Activated CD4-positive, CD25-positive, alpha-beta regulatory T cell treated with anti-CD3 and anti-CD28 coated beads, Interleukin-2, amount 50 U/mL, for 24 hours (primary cell): ENCODE data around the gene PPP1R16B.
"Not testable (repeated sequence)": the region's sequence is repeated elsewhere in the genome, so short reads cannot be mapped to it uniquely, and the experiment has no call there.

ENCODE experiments used
- ATAC-seq, 2 donors: fragments of 150-1000 bp; cut with Tn5 transposase; one replicate each; pipeline ENCODE4 v1.10.0; 2021; ENCODE audit warnings: mild to moderate bottlenecking in 1 of 2, moderate library complexity in 1 of 2

Gene PPP1R16B

DNA sequence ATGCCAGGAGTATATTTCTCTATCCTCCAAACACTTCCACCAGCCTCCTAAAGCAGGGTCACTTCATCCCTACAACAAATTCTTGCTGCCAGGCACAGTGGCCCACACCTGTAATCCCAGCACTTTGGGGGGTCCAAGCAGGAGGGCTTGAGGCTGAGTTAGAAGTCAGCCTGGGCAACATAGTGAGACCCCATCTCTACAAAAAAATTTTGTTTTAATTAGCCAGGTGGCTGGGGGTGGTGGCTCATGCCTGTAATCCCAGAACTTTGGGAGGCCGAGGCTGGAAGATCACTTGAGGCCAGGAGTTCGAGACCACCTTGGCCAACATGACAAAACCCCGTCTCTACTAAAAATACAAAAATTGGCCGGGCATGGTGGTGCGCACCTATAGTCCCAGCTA lies 11.4 kb upstream of the PPP1R16B start:
- ATAC-seq = not testable (repeated sequence)

DNA sequence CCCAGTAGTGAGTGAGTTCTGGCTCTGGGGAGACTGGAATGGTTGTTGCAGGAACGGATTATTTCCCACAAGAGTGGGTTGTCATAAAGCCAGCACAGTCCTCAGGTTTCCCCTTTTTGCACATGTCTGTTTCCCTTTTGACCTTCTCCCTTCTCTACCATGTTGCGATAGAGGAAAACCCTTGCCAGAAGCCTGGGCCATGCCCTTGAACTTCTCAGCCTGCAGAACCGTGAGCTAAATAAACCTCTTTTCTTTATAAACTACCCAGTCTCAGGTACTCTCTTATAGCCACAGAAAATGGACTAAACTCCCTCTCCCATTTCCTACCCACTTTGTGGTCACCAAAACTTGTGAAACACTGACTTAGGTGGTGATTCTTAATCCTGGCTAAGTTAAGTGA lies 7.2 kb upstream of the PPP1R16B start:
- ATAC-seq = no peak

DNA sequence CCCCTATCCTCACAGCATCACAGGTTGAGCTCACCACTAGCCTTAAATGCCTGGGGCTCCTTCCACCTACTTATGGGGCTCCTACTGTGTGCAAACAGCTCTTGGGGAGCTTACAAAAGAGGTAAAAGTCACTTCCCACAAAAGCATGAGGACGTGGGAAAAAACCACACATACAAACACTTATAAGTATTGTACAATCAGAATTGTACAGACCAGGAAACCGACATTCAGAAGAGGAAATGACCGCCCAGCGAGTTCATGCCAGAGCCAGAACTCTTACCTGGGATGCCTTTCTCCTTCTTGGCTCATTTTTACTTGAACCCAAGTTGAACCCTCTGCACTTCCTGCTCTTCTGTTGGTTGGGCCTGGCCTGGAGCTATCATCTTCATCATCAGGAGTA lies 6.3 kb upstream of the PPP1R16B start:
- ATAC-seq = no peak

DNA sequence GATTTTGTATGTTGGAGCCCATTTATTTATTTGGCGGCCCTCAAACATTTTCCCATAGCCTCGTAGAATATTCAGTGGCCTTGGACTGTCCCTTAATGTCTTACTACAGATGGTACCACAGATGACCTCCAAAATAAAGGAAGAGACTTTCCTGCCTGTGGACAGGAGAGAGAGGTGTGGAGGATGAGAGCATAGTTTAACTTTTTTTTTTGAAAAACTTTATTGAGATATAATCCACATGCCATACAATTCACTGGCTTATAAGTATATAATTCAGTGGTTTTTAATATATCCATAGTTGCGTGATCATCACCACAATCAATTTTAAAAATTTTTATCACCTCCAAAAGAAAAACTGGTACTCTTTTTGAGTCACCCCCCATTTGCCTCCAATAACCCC lies 4.6 kb upstream of the PPP1R16B start:
- no peak for ATAC-seq

DNA sequence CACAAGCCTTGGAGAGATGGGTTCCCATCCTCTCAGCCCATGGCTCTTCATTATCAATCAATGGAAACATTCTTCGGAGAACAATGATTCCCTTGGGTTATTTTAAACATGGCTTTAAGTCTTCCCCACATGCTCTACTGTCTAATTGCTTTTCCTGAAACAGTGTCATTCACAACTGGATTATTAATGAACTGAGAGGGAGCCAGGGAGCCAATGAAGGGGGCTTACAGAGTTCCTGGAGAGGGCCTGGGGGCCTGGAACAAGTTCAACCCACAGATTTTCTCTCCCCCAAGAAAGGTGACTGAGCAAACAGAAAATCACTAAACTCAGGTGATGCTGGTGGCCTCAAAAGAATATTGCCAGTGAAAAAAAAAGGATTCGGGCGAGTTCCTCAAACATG lies 1.3 kb upstream of the PPP1R16B start:
- ATAC-seq = no peak

DNA sequence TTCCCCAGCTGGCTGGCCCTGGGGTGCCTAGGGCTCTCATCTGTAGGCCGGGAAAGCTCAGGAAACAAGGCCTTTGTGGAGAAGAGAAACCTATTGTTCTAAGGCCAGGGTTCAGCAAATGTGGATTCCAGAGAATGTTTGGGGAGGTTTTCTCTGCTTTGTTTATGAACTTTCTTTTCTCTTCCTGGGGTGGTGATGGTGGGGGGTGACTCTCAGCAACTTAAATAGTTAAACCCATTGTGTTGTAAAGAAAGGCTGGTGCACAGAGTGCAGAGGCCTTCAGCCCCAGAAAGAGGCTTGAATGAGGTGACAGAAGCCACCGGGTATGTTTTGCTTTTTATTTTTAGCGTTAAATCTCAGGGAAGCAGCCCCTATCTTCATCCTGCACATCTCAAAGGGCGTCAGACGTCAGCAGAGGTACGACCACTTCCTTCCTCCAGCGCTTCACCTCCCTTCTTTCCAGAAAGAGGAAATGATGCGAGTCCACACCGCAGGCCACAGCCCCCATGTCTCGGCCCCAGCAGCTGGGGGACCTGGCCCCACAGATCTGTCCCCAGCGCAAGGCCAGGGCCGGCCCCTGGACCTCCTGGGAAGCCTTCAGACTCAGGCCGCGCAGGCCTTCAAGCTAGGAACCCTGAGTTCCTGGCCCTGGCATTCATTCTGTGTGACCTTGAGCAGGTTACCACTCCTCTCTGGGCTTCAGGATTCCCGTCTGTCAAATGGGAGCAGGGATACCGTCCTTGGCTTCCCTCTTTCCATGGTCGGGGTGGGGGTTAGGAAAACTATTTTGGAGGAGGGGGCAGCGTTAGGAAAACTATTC lies 605 bp upstream of the PPP1R16B start:
- ATAC-seq = peak; percentile 51

DNA sequence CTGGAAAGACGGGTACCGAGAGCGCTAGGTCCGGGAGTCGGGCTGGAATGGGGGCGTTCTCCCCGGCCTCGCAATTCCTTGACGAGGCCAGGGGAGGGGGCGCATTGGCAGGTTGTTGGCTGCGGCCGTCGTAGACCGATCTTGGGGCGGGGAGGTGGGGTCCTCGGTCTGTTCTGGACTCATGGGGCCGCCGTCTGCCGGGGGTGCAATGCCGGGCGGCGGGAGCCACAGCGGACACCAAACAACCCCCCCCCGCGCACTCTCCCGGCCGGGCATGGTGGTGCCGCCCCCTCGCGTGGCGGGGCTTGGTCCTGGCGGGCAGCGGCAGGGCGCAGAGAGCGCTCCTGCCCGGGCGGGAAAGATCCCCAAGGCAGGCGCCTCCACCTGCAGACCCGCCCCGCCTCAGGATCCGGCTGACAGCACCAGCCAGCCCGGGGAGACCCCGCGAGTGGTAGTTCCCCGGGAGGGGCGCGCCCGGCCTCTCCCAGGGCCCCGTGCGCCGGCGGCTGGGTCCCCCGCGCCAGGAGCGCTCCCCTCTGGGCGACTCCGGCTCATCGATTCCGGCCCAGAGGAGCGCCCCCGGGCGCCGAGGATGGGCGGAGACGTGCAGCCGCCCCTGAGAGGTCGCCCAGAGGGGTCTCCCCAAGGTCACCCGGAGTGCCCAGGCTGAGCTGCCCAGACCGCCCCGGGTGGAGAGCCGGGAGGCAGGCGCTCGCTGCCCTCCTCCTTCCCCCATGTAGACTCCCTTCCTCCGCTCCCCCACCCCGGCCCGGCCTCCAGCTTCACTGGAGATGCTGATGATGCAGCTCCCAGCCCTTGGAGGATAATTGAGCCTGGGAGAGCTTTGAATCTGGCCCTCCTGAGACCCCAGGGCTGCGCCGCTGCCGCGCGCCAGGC lies 709 bp downstream of the PPP1R16B start:
- ATAC-seq = peak; percentile 17 to 26

DNA sequence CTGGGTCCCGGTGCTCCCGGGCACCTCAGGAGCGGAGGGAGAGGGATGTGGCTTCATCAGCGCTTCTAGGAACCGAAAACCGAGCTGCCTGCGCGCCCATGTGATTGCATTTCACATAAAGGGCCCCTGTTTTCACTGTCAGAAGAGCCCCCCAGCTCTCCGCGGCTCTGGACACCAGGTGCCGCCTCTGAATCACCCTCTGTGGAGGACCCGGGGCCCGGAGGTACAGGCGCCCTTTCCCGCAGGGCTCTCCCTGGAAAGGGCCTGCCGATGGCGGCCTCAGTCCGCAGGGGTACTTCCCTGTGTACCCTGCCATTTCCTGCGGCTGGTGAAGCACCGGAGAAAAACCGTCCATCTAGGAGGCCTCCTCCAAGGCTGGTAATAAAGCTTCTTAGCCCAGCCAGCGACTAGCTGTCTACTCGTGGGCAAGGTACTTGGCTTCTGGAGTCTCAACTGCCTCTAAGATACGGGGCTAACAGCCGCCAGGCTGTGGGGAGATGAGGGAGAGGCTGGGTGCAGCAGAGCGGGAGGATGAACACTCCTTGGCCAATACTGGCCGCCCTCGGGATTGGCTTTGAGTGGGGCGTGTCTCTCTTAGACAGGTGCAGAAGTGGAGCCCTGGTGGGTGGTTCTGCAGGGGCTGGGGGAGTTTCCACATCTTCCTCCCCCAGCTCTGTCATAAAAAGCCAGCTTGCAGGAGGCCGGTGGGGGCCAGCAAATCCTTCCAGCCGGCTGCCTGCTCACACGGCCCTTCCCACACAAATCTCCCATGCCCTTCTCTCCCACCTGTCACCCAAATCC lies 1.6 kb downstream of the PPP1R16B start:
- ATAC-seq = peak; percentile 18 to 30

DNA sequence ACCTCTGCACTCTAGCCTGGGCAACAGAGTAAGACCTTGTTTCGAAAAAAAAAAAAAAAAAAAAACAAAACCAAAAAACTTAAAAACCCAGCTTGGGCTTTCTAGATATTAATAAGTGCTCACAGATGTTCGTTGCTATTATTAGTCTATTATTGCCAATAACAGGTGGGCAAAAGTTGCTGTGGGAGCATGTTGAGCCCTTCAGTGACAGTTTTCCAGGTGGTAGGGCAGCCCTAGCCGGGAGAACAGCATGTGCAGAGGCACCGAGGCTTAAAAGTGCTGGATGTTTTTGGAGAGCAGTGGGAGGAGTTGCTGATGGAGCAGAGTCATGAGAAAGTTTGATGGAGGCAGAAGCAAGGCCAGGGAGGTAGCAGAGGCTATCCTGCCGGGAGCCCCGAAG lies 4.4 kb downstream of the PPP1R16B start:
- no peak for ATAC-seq

DNA sequence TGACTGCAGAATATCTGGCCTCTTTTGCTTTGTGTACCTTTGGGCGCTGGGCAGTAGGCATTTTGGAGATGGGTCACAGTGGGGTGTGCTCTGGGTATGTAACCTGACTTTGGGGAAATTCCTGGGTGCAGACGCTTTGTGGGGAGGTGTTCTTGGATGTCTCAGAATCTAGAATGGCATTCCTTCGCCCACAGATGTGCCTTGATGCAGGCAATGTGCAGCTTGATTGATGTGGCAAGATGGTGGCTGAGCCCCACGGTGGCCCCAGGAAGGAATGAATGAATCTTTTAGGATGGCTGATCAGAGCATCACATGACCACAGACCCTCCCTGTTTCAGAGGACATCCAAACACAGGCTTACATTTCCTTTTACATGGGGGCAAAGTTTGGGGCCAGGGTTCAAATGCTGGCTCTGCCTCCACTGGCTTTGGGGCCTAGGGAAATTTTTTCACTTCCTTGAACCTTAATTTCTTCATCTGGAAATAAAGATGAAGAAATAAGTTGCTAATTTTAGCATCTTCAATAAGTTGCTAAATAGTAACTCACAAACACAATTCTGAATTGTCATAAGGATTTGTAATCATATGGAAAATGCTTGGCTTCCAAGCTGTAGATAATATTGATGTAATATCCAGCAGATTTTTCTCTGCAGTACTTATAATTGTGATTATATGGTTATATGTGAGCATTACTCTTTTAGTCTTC lies 5.6 kb downstream of the PPP1R16B start:
- no peak for ATAC-seq

DNA sequence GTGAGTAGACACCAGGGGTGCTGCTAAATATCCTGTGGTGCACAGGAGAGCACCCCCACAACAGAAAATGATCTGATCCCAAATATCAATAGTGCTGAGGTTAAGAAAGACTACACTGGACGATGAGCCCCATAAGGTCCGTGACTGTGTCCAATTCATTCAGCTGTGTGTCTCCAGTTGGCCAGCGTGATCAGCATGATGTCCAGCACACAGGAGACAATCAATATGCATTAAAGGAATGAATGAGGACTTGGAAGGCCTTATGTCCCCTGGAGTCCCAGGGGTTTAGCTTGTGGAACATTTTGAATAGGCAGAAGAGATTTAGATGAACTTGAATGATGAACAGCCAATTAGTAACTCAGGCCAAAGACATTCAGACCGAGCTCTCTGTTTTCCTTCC lies 6.3 kb downstream of the PPP1R16B start:
- no peak for ATAC-seq

DNA sequence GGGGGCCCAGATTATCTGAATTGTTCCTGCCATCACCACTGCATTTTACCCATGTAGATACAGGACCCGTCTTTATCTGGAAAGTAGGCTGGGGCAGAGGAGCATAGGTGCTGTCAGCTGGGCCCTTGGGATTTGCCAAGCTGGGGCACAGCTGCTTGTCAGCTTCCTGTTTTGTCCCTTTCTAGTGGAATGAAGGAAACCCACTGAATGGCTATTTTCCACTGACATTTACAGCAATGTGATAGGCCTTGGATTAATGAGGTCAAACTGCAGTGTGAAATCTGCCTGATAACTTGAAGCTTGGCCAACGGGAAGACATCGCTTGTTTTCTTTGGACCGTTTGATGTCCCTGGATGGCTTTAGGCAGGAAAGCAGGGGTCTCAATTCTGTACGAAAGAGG lies 6.7 kb downstream of the PPP1R16B start:
- no peak for ATAC-seq

DNA sequence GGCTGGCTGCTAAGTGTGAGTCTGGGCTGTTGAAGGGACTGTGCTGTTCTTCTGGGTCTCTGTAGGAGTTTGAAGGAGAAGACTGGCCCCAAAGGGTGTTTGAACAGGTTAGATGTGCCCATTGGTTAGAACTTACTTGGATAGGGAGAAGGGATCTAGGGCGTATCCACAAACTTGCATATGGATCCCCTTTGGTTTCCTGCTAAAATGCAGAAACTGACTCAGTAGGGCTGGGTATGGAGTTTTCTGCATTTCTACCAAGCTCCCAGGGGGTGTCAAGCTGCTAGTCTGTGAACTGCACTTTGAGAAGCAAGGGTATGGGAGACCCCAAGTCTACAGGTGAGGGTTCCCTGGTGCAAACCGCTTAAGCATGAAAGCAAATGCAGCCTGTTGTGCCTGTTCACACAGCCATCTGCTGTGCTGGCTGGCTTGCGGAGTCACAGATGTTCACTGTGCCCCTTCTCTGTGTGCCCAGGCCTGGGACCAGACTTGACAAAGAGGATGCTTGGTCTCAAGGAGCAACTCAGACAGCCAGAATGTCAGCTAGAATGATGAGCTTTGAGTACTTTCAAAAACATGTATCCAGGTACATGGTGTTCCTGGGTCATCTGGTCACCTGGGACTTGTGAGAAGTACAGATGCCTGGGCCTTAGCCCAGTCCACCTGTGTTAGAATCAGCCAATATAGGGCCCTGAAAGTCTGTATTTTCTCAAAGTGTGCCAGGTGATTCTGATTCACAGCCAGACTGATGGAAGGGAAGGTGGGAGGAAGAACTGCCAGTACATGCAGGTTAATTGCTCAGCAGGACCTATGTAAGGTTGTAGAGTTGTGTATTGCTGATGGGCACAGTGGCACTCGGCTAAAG lies 7.4 kb downstream of the PPP1R16B start:
- no peak for ATAC-seq

DNA sequence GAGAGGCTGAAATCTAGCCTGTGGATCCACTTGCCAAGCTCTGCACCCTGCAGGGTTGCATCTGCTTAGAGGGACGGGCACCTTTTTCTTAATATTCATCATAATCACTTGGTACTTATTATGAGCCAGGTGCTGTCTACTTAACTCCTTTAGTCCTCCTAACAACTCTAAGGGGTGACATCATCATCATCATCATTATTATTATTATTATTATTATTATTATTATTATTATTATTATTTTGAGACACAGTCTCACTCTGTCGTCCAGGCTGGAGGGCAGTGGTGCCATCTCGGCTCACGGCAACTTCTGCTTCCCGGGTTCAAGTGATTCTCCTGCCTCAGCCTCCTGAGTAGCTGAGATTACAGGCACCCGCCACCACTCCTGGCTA lies 8.1 kb downstream of the PPP1R16B start:
- not testable (repeated sequence) for ATAC-seq

DNA sequence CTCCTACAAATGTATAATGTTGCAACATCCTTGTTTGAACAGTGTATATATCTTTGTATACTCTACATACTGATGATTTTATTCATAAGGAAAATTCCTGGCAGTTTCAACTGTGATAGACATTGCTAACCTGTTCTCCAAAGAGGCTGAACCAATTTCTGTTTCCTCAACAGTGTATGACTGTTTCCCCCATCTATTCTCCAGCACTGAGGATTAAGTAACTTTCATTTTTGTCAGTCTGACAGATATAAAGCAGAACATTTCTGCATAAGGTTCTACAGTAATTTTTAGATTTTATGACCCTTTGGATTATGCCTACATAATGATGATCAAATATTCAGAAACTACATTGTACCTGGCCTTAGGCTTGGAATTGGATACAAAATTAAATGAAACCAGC lies 9.9 kb downstream of the PPP1R16B start:
- ATAC-seq = no peak

DNA sequence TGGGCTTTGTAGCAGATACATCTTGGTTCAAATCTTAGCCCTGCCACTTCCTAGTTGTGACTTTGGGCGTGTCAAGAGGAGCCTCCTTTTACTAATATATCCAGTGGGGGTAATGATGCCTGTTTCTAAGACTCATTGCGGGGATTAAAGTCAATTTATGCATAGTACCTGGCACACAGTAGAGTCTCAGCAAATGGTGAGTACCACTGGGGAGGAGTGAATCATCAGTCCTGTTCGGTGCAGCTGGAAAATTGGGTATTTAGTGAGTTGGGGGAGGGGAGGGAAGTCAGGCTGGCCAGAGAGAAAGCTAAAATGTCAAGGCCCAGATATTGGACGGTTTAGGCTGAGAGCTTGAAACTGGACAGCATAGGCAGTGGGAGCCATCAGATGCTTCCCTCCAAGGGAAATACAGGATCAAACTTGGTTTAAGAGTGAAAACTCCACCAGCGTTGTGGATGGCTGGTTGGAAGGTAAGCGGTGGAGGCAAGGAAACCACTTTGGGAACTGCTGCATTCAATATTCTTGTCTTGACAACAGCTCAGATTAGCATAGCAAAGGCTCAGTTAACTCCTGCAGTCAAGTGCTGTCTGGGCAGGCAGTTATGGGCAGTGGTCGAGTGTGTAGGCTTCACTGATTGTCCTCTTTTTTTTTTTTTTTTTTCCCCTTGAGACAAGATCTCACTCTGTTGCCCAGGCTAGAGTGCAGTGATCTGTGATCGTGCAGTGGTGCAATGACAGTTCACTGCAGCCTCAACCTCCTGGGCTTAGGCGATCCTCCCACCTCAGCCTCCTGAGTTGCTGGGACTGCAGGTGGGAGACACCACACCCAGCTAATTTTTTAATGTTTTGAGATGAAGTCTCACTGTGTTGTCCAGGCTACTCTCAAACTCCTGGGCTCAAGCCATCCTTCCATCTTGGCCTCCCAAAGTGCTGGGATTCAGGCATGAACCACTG lies 12.9 kb downstream of the PPP1R16B start:
- peak; percentile 70 to 82 for ATAC-seq

DNA sequence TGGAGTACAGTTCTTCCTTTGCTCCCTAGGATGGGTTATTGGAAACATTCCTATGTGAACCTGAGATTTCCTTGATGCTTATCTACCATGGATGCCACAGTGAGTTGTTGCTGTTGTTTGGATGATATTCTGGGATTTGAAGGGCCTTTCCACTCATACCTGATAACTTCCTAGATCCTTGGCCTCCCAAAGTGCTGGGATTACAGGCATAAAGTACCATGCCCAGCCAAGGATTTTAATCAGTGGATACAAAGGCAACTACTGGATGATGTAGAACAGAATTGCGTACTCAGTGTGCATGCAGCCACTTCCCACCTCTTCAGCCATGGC lies 20.0 kb downstream of the PPP1R16B start:
- no peak for ATAC-seq

DNA sequence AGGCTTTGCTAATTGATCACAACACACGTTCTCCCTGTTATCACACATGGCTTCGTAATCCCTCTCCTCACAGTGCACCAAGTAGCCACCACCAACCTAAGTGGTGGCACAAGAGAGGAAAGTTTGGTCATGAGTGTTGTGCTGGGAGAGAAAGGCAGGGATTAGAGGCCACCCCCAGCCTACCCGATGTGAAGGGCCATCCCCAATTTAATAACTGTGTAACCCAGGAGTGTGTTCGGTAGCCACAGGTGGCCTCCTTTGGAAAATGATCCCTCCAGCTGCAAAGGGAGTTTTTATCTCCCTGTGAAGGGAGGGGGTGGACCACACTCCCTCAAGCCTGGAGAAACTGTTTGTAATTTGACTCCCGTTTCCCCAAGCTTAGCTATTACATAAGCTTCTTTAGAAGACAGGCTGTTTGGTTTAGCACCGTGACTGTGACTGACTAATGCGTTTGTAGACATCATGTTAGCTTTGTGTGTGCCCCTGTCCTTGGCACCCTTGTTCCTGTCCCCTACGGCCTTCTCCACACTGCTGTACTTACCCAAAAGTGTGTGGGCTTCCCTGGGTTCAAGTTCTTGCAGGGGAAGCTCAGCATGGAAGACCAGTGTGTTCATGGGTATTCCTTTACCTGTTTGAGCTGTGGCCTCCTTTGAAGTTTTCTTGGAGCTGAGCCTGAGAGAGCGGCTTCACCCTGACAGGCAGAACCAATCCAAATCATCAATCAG lies 20.6 kb downstream of the PPP1R16B start:
- no peak for ATAC-seq

DNA sequence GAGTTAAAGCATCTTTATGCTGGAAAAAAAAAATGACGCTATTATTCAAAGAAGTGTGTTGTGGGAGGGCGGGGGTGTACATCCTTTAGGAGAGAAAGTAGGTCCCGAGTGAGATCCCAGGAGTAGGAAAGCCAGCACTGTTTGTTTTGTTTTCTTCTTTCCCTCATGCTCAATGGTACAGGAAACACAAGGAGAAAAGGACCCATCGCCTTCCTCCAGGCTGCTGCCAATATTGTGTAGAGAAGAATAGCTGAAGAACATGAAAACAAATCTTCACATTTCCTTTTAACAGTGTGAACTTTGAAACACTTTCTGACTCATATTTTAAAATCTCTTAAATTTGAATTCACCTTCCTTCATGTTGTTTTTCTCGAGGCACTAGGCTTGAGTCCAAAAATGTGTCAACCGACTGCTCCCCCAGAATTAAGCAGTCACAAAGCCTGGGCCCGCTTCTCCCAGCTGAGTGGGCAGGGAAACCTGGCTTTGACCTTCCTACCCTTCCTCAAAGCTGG lies 22.3 kb downstream of the PPP1R16B start:
- ATAC-seq = peak; percentile 31 to 47
